Astrocyte (in vitro differentiated cells and primary cell): Measurements from ENCODE around the gene KHSRP.
"Not testable (repeated sequence)": the region's sequence is repeated elsewhere in the genome, so short reads cannot be mapped to it uniquely, and the experiment has no call there.

Source experiments
- CTCF ChIP-seq: IDR thresholded peaks from 2 replicates; pipeline ENCODE4 v1.5.1; 2011; ENCODE audit warnings: low read depth, mild to moderate bottlenecking, inconsistent platforms, low read length, moderate library complexity; ENCODE audit not compliant: insufficient read depth
- EZH2 ChIP-seq: IDR thresholded peaks from 2 replicates; pipeline ENCODE4 v1.6.1; 2012; ENCODE audit warnings: mild to moderate bottlenecking, low read length, inconsistent platforms; ENCODE audit not compliant: insufficient read depth

- not testable (repeated sequence) for TF ChIP-seq CTCF, EZH2
Measured at GRCh38 chr19:6400062-6400944, 24.3 kb downstream of the KHSRP start.
